ENCODE data around the gene INSYN1.

GRCh38 chr15:73691396-73691795 lies 61.8 kb downstream of the INSYN1 start:
- TF ChIP-seq CTCF (conservative IDR thresholded peaks at IDR 0.05; ENCODE audit: low read length) (no peak), EZH2phosphoT487 (IDR thresholded peaks at IDR 0.05; ENCODE audit: borderline replicate concordance, low read depth, low read length) (no peak)
